Activated CD4-positive, alpha-beta T cell treated with anti-CD3 and anti-CD28 coated beads, Interleukin-2, amount 50 U/mL, for 4 hours (primary cell): Measurements from ENCODE around the gene KHDC1.
"Not testable (repeated sequence)": the region's sequence is repeated elsewhere in the genome, so short reads cannot be mapped to it uniquely, and the experiment has no call there.

Experiments used
- DNase-seq, 2 experiments: peaks; one replicate each; pipeline ENCODE4 v3.0.0-alpha.2; 2020

The KHDC1 gene

GRCh38 chr6:73262671-73263569 is at the start of gene KHDC1:
Gene KHDC1 (minus strand): TSS chr6:73263196. CDS start chr6:73242517, 20,679 bp downstream.
- DNase-seq = peak; percentile 19 to 27

GRCh38 chr6:73310503-73310845 is 47.5 kb upstream of the KHDC1 start:
- DNase-seq = not testable (repeated sequence)

- DNase-seq = peak; percentile 39 to 42
Observed at GRCh38 chr6:73309785-73310502, 46.9 kb upstream of the KHDC1 start.

- DNase-seq = no peak
Observed at GRCh38 chr6:73309535-73309784, 46.5 kb upstream of the KHDC1 start.

GRCh38 chr6:73308712-73309534 is 45.9 kb upstream of the KHDC1 start:
- DNase-seq = no peak

- DNase-seq = not testable (repeated sequence)
Observed at GRCh38 chr6:73303773-73304172, 40.8 kb upstream of the KHDC1 start.

GRCh38 chr6:73302339-73302738 is 39.3 kb upstream of the KHDC1 start:
- no peak for DNase-seq

GRCh38 chr6:73299151-73299971 is 36.4 kb upstream of the KHDC1 start:
- no peak for DNase-seq

GRCh38 chr6:73293331-73293730 is 30.3 kb upstream of the KHDC1 start:
- no peak for DNase-seq

GRCh38 chr6:73290435-73290834 is 27.4 kb upstream of the KHDC1 start:
- DNase-seq = no peak

- no peak for DNase-seq
Observed at GRCh38 chr6:73286752-73287151, 23.8 kb upstream of the KHDC1 start.

GRCh38 chr6:73285674-73286283 is 22.8 kb upstream of the KHDC1 start:
- DNase-seq = no peak

- DNase-seq = no peak
Observed at GRCh38 chr6:73282871-73283270, 19.9 kb upstream of the KHDC1 start.

GRCh38 chr6:73281684-73282083 is 18.7 kb upstream of the KHDC1 start:
- not testable (repeated sequence) for DNase-seq

- not testable (repeated sequence) for DNase-seq
Observed at GRCh38 chr6:73269296-73269695, 6.3 kb upstream of the KHDC1 start.

- not testable (repeated sequence) for DNase-seq
Observed at GRCh38 chr6:73268896-73269295, 5.9 kb upstream of the KHDC1 start.

GRCh38 chr6:73264446-73264845 is 1.4 kb upstream of the KHDC1 start:
- DNase-seq = no peak

GRCh38 chr6:73263570-73263909 is 544 bp upstream of the KHDC1 start:
- DNase-seq = no peak

GRCh38 chr6:73258721-73259120 is 4.3 kb downstream of the KHDC1 start:
- DNase-seq = no peak

- DNase-seq = not testable (repeated sequence)
Observed at GRCh38 chr6:73254323-73254722, 8.7 kb downstream of the KHDC1 start.

- no peak for DNase-seq
Observed at GRCh38 chr6:73252703-73253102, 10.3 kb downstream of the KHDC1 start.

GRCh38 chr6:73250016-73250415 is 13.0 kb downstream of the KHDC1 start:
- no peak for DNase-seq
